ENCODE data around the gene DPM2.

The DPM2 gene
- 7.7 to 25.7 (median 15.6) reads per million in 17 experiments for total RNA-seq

- peak; percentile 84 to 92 (median 88) for DNase-seq
Observed at GRCh38 chr9:127937388-127938297, at the start of gene DPM2. Gene DPM2, minus strand, starts transcription at chr9:127937854. Its CDS starts 34 bp downstream, at chr9:127937820.

GRCh38 chr9:127987103-127987614 lies 49.5 kb upstream of the DPM2 start:
- DNase-seq = peak in 2 of 4 experiments; percentile 24 to 45

- DNase-seq = no peak
Observed at GRCh38 chr9:127985011-127985410, 47.4 kb upstream of the DPM2 start.

GRCh38 chr9:127983847-127984289 lies 46.2 kb upstream of the DPM2 start:
- no peak for DNase-seq

- DNase-seq = no peak
Observed at GRCh38 chr9:127982912-127983311, 45.3 kb upstream of the DPM2 start.

- no peak for DNase-seq
Observed at GRCh38 chr9:127981559-127982121, 44.0 kb upstream of the DPM2 start.

- DNase-seq = peak; percentile 93 to 98 (median 96)
Observed at GRCh38 chr9:127980706-127981558, 43.3 kb upstream of the DPM2 start, which contains the start of gene EEIG1. Gene EEIG1, minus strand, starts transcription at chr9:127980989. Its CDS starts 852 bp downstream, at chr9:127980137.

- peak in 3 of 4 experiments; percentile 15 to 54 (median 43) for DNase-seq
Observed at GRCh38 chr9:127980060-127980705, 42.5 kb upstream of the DPM2 start.

GRCh38 chr9:127979333-127980059 lies 41.8 kb upstream of the DPM2 start:
- DNase-seq = peak in 1 of 4 experiments; percentile 23

GRCh38 chr9:127979015-127979332 lies 41.3 kb upstream of the DPM2 start:
- no peak for DNase-seq

GRCh38 chr9:127977884-127978647 lies 40.4 kb upstream of the DPM2 start:
- DNase-seq = peak; percentile 53 to 80 (median 78)

- no peak for DNase-seq
Observed at GRCh38 chr9:127977009-127977883, 39.6 kb upstream of the DPM2 start.

- no peak for DNase-seq
Observed at GRCh38 chr9:127976498-127976897, 38.8 kb upstream of the DPM2 start.

GRCh38 chr9:127975376-127976315 lies 38.0 kb upstream of the DPM2 start:
- DNase-seq = no peak

- no peak for DNase-seq
Observed at GRCh38 chr9:127974769-127975261, 37.2 kb upstream of the DPM2 start.

- DNase-seq = no peak
Observed at GRCh38 chr9:127974001-127974768, 36.5 kb upstream of the DPM2 start.
